GM23338 (cell line): Measurements from ENCODE around the gene RAB4A. TPM values are rescaled to one million over a fixed set of nuclear protein-coding genes. Genes with fewer than 3 reads are reported as not detected.

ENCODE experiments used
- ATAC-seq: fragments of 200-7000 bp; cut with Tn5 transposase; 3 replicates; pipeline ENCODE4 v1.9.1; 2020
- DNase-seq: peaks from one replicate; pipeline ENCODE4 v3.0.0-alpha.2; 2015; ENCODE audit warnings: low spot score
- H2AFZ ChIP-seq: fragments of 200-600 bp; sonication (generic); 2 replicates; pipeline ENCODE4 v1.8.0; 2016; ENCODE audit warnings: antibody characterized with exemption, mild to moderate bottlenecking, moderate library complexity
- H3F3A ChIP-seq: fragments of 200-600 bp; sonication (generic); replicated peaks from 2 replicates; pipeline ENCODE4 v1.8.0; 2017; ENCODE audit warnings: antibody characterized with exemption, mixed run types, low read depth
- H3K27ac ChIP-seq: fragments of 200-600 bp; sonication (generic); 2 replicates; pipeline ENCODE4 v1.6.1; 2016; ENCODE audit warnings: low read depth
- H3K27me3 ChIP-seq: fragments of 200-600 bp; sonication (generic); 2 replicates; pipeline ENCODE4 v1.8.0; 2016; ENCODE audit warnings: mild to moderate bottlenecking, mixed run types, moderate library complexity; ENCODE audit not compliant: insufficient read depth
- H3K36me3 ChIP-seq: fragments of 200-600 bp; sonication (generic); 2 replicates; pipeline ENCODE4 v1.8.0; 2016; ENCODE audit warnings: mild to moderate bottlenecking; ENCODE audit not compliant: insufficient read depth
- H3K4me1 ChIP-seq: fragments of 200-600 bp; sonication (generic); 2 replicates; pipeline ENCODE4 v1.8.0; 2016; ENCODE audit warnings: mild to moderate bottlenecking, moderate library complexity; ENCODE audit not compliant: insufficient read depth
- H3K4me2 ChIP-seq: fragments of 200-600 bp; sonication (generic); 2 replicates; pipeline ENCODE4 v1.7.1; 2017; ENCODE audit warnings: mixed run types
- H3K4me3 ChIP-seq: fragments of 200-600 bp; sonication (generic); 2 replicates; pipeline ENCODE4 v1.6.1; 2016; ENCODE audit warnings: mixed run types
- H3K79me2 ChIP-seq: fragments of 200-600 bp; sonication (generic); replicated peaks from 2 replicates; pipeline ENCODE4 v1.8.0; 2017; ENCODE audit warnings: mild to moderate bottlenecking; ENCODE audit not compliant: insufficient read depth
- H3K9me2 ChIP-seq: fragments of 200-600 bp; sonication (generic); 2 replicates; pipeline ENCODE4 v1.8.0; 2017; ENCODE audit not compliant: insufficient read depth
- H4K20me1 ChIP-seq: fragments of 200-600 bp; sonication (generic); replicated peaks from 2 replicates; pipeline ENCODE4 v1.8.0; 2017; ENCODE audit warnings: mild to moderate bottlenecking; ENCODE audit not compliant: insufficient read depth
- H3K27ac Mint-ChIP-seq: 2 replicates; pipeline ENCODE4 v1.8.0; 2020; ENCODE audit warnings: inconsistent platforms, mild to moderate bottlenecking, moderate library complexity, mixed read lengths
- H3K27me3 Mint-ChIP-seq: 3 replicates; pipeline ENCODE4 v1.8.0; 2022; ENCODE audit warnings: low read depth, mild to moderate bottlenecking, moderate library complexity, mixed read lengths, inconsistent platforms; ENCODE audit not compliant: insufficient read depth, poor library complexity
- H3K36me3 Mint-ChIP-seq: 3 replicates; pipeline ENCODE4 v1.8.0; 2021; ENCODE audit warnings: low read depth, mild to moderate bottlenecking, inconsistent platforms, moderate library complexity, mixed read lengths
- H3K4me1 Mint-ChIP-seq: 3 replicates; pipeline ENCODE4 v1.8.0; 2020; ENCODE audit warnings: mild to moderate bottlenecking, inconsistent platforms, mixed read lengths
- H3K4me3 Mint-ChIP-seq: 3 replicates; pipeline ENCODE4 v1.8.0; 2021; ENCODE audit warnings: moderate library complexity, mild to moderate bottlenecking, inconsistent platforms, mixed read lengths
- H3K9me3 Mint-ChIP-seq: 3 replicates; pipeline ENCODE4 v1.8.0; 2020; ENCODE audit warnings: moderate library complexity, mild to moderate bottlenecking, inconsistent platforms, mixed read lengths
- CREB1 ChIP-seq: fragments of 250-450 bp; sonication (Bioruptor Pico); IDR thresholded peaks from 2 replicates; pipeline ENCODE4 v1.5.0; 2020; ENCODE audit warnings: low read depth, mild to moderate bottlenecking, moderate library complexity
- EZH2 ChIP-seq: fragments of 200-600 bp; sonication (generic); IDR thresholded peaks from one replicate; pipeline ENCODE4 v1.8.0; 2017; ENCODE audit warnings: antibody characterized with exemption, mild to moderate bottlenecking, low read depth; ENCODE audit not compliant: unreplicated experiment
- EZH2phosphoT487 ChIP-seq: fragments of 200-600 bp; sonication (generic); IDR thresholded peaks from one replicate; pipeline ENCODE4 v1.8.1; 2018; ENCODE audit warnings: antibody characterized with exemption; ENCODE audit not compliant: unreplicated experiment
- JUNB ChIP-seq: IDR thresholded peaks from one replicate; pipeline ENCODE4 v1.6.1; 2016; ENCODE audit warnings: antibody characterized with exemption; ENCODE audit not compliant: unreplicated experiment
- NANOG ChIP-seq: IDR thresholded peaks from 2 replicates; pipeline ENCODE4 v1.6.1; 2016; ENCODE audit warnings: antibody characterized with exemption, borderline replicate concordance
- POLR2AphosphoS5 ChIP-seq: IDR thresholded peaks from 2 replicates; pipeline ENCODE4 v1.6.1; 2016; ENCODE audit warnings: antibody characterized with exemption, low read depth
- STAT1 ChIP-seq: IDR thresholded peaks from one replicate; pipeline ENCODE4 v1.6.1; 2016; ENCODE audit warnings: antibody characterized with exemption; ENCODE audit not compliant: unreplicated experiment
- ZNF114 ChIP-seq: fragments of 250-450 bp; sonication (Bioruptor Pico); IDR thresholded peaks from 2 replicates; pipeline ENCODE4 v1.5.0; 2020; ENCODE audit warnings: mild to moderate bottlenecking, moderate library complexity
- ZNF331 ChIP-seq: fragments of 250-450 bp; sonication (Bioruptor Pico); IDR thresholded peaks from 2 replicates; pipeline ENCODE4 v1.5.0; 2020; ENCODE audit warnings: low read depth, mild to moderate bottlenecking, moderate library complexity
- polyA plus RNA-seq: library from polyadenylated mRNA; unstranded; fragments of >200 nt; fragmentation: Nextera tagmentation; extraction: Ambion mirVana; gene quantifications from 2 replicates; pipeline ENCODE4 v1.2.1, GENCODE V29; 2016
- total RNA-seq: library from RNA; depleted of rRNA; stranded (reverse); fragments of >200 nt; shearing (Covaris generic); gene quantifications from 2 replicates; pipeline ENCODE4 v1.2.3, GENCODE V29; 2014
- TF ChIP-seq, protein P1 (sequence below), 2 experiments: fragments of 200-600 bp in 1 of 2; sonication (generic) in 1 of 2; conservative IDR thresholded peaks; 2 replicates each; pipeline versions ENCODE4 v1.5.1 to v1.6.1; 2016 to 2017; ENCODE audit warnings: antibody characterized with exemption in 2 of 2, low read depth in 2 of 2, mild to moderate bottlenecking in 2 of 2, moderate library complexity in 1 of 2
- TF ChIP-seq, protein P2 (sequence below): fragments of 250-450 bp; sonication (Bioruptor Pico); IDR thresholded peaks from 2 replicates; pipeline ENCODE4 v1.5.0; 2020; ENCODE audit warnings: mild to moderate bottlenecking, moderate library complexity
- TF ChIP-seq, protein P3 (sequence below): IDR thresholded peaks from 2 replicates; pipeline ENCODE4 v1.6.1; 2016; ENCODE audit warnings: antibody characterized with exemption
- TF ChIP-seq, protein P4 (sequence below): IDR thresholded peaks from one replicate; pipeline ENCODE4 v1.6.1; 2018; ENCODE audit warnings: antibody characterized with exemption; ENCODE audit not compliant: unreplicated experiment

The RAB4A gene
- total and polyA plus RNA-seq, 2 experiments from 2014 or later = 37.5 to 50.8 TPM

DNA sequence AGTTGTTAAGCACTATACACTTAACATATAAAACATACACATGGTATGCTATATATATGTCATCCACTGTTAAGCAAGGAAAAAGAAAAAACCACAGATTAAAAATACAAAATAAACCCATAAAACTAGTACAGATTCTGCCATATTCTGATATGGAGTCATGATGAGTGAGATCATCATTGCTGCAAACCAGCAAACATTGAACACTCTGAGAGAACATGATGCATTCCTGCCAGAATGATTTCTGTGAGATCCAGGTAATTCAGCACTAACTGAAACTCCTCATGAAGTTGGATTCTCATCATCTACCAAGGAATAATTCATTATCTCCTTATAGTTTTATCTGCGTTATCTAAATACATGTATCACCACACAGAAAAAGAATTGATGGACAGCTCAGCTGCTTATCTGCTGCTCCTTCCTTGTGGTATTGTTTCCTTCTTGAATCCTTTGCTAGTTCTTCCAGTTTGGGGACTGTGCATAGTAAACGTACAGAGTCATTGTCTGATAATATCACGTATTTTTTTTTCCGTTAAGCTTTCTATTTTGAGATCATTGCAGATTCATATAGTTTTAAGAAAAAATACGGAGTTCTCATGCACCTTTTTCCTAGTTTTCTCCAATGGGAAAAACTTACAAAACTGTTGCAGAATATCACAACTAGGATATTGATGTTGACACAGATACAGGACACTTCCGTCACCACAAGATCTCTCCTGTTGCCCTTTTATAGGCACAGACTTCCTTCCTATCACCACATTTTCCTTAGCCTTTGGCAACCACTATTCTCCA lies 9.3 kb downstream of the RAB4A start:
- no peak overlapping the region for H3K27ac ChIP-seq
- H3K4me3 Mint-ChIP-seq = no peak overlapping the region
- no peak overlapping the region for H3K27ac Mint-ChIP-seq
- H3K4me1 Mint-ChIP-seq = peaks cover 13% of the 10 kb centered on the region
- no peaks in the 10 kb centered on the region for H3K9me3 Mint-ChIP-seq
- H3K4me3 ChIP-seq = no peak overlapping the region
- H3K4me2 ChIP-seq = no peak overlapping the region
- no peaks in the 10 kb centered on the region for H3K27me3 Mint-ChIP-seq
- no peak for TF ChIP-seq STAT1
- no peak for TF ChIP-seq CREB1
- no peak for TF ChIP-seq POLR2AphosphoS5
- no peak for TF ChIP-seq EZH2
- no peak for TF ChIP-seq ZNF331 (CRISPR knock-in tag)
- TF ChIP-seq EZH2phosphoT487 = no peak
- TF ChIP-seq, protein P1, sequence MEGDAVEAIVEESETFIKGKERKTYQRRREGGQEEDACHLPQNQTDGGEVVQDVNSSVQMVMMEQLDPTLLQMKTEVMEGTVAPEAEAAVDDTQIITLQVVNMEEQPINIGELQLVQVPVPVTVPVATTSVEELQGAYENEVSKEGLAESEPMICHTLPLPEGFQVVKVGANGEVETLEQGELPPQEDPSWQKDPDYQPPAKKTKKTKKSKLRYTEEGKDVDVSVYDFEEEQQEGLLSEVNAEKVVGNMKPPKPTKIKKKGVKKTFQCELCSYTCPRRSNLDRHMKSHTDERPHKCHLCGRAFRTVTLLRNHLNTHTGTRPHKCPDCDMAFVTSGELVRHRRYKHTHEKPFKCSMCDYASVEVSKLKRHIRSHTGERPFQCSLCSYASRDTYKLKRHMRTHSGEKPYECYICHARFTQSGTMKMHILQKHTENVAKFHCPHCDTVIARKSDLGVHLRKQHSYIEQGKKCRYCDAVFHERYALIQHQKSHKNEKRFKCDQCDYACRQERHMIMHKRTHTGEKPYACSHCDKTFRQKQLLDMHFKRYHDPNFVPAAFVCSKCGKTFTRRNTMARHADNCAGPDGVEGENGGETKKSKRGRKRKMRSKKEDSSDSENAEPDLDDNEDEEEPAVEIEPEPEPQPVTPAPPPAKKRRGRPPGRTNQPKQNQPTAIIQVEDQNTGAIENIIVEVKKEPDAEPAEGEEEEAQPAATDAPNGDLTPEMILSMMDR (conservative IDR thresholded peaks at IDR 0.05; ENCODE audit: low read depth in 2 of 2) = no peak
- TF ChIP-seq JUNB = no peak
- TF ChIP-seq, protein P2, sequence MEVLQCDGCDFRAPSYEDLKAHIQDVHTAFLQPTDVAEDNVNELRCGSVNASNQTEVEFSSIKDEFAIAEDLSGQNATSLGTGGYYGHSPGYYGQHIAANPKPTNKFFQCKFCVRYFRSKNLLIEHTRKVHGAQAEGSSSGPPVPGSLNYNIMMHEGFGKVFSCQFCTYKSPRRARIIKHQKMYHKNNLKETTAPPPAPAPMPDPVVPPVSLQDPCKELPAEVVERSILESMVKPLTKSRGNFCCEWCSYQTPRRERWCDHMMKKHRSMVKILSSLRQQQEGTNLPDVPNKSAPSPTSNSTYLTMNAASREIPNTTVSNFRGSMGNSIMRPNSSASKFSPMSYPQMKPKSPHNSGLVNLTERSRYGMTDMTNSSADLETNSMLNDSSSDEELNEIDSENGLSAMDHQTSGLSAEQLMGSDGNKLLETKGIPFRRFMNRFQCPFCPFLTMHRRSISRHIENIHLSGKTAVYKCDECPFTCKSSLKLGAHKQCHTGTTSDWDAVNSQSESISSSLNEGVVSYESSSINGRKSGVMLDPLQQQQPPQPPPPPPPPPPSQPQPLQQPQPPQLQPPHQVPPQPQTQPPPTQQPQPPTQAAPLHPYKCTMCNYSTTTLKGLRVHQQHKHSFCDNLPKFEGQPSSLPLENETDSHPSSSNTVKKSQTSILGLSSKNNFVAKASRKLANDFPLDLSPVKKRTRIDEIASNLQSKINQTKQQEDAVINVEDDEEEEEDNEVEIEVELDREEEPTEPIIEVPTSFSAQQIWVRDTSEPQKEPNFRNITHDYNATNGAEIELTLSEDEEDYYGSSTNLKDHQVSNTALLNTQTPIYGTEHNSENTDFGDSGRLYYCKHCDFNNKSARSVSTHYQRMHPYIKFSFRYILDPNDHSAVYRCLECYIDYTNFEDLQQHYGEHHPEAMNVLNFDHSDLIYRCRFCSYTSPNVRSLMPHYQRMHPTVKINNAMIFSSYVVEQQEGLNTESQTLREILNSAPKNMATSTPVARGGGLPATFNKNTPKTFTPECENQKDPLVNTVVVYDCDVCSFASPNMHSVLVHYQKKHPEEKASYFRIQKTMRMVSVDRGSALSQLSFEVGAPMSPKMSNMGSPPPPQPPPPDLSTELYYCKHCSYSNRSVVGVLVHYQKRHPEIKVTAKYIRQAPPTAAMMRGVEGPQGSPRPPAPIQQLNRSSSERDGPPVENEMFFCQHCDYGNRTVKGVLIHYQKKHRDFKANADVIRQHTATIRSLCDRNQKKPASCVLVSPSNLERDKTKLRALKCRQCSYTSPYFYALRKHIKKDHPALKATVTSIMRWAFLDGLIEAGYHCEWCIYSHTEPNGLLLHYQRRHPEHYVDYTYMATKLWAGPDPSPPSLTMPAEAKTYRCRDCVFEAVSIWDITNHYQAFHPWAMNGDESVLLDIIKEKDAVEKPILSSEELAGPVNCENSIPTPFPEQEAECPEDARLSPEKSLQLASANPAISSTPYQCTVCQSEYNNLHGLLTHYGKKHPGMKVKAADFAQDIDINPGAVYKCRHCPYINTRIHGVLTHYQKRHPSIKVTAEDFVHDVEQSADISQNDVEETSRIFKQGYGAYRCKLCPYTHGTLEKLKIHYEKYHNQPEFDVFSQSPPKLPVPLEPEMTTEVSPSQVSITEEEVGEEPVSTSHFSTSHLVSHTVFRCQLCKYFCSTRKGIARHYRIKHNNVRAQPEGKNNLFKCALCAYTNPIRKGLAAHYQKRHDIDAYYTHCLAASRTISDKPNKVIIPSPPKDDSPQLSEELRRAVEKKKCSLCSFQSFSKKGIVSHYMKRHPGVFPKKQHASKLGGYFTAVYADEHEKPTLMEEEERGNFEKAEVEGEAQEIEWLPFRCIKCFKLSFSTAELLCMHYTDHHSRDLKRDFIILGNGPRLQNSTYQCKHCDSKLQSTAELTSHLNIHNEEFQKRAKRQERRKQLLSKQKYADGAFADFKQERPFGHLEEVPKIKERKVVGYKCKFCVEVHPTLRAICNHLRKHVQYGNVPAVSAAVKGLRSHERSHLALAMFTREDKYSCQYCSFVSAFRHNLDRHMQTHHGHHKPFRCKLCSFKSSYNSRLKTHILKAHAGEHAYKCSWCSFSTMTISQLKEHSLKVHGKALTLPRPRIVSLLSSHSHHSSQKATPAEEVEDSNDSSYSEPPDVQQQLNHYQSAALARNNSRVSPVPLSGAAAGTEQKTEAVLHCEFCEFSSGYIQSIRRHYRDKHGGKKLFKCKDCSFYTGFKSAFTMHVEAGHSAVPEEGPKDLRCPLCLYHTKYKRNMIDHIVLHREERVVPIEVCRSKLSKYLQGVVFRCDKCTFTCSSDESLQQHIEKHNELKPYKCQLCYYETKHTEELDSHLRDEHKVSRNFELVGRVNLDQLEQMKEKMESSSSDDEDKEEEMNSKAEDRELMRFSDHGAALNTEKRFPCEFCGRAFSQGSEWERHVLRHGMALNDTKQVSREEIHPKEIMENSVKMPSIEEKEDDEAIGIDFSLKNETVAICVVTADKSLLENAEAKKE (CRISPR knock-in tag) = no peak
- no peak for TF ChIP-seq ZNF114 (CRISPR knock-in tag)
- TF ChIP-seq NANOG = no peak
- TF ChIP-seq, protein P3, sequence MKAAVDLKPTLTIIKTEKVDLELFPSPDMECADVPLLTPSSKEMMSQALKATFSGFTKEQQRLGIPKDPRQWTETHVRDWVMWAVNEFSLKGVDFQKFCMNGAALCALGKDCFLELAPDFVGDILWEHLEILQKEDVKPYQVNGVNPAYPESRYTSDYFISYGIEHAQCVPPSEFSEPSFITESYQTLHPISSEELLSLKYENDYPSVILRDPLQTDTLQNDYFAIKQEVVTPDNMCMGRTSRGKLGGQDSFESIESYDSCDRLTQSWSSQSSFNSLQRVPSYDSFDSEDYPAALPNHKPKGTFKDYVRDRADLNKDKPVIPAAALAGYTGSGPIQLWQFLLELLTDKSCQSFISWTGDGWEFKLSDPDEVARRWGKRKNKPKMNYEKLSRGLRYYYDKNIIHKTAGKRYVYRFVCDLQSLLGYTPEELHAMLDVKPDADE = no peak
- TF ChIP-seq, protein P4, sequence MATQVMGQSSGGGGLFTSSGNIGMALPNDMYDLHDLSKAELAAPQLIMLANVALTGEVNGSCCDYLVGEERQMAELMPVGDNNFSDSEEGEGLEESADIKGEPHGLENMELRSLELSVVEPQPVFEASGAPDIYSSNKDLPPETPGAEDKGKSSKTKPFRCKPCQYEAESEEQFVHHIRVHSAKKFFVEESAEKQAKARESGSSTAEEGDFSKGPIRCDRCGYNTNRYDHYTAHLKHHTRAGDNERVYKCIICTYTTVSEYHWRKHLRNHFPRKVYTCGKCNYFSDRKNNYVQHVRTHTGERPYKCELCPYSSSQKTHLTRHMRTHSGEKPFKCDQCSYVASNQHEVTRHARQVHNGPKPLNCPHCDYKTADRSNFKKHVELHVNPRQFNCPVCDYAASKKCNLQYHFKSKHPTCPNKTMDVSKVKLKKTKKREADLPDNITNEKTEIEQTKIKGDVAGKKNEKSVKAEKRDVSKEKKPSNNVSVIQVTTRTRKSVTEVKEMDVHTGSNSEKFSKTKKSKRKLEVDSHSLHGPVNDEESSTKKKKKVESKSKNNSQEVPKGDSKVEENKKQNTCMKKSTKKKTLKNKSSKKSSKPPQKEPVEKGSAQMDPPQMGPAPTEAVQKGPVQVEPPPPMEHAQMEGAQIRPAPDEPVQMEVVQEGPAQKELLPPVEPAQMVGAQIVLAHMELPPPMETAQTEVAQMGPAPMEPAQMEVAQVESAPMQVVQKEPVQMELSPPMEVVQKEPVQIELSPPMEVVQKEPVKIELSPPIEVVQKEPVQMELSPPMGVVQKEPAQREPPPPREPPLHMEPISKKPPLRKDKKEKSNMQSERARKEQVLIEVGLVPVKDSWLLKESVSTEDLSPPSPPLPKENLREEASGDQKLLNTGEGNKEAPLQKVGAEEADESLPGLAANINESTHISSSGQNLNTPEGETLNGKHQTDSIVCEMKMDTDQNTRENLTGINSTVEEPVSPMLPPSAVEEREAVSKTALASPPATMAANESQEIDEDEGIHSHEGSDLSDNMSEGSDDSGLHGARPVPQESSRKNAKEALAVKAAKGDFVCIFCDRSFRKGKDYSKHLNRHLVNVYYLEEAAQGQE = no peak
- H3F3A ChIP-seq = no peaks in the 10 kb centered on the region
- H3K4me1 ChIP-seq = peaks cover 4% of the 10 kb centered on the region
- no peaks in the 10 kb centered on the region for H3K9me2 ChIP-seq
- H3K27me3 ChIP-seq = no peaks in the 10 kb centered on the region
- no peak for ATAC-seq
- no peak for DNase-seq
- no peaks in the 10 kb centered on the region for H3K36me3 Mint-ChIP-seq
- H3K36me3 ChIP-seq = no peaks in the 10 kb centered on the region
- H2AFZ ChIP-seq = no peak overlapping the region
- H3K79me2 ChIP-seq = peaks cover 100% of the 10 kb centered on the region
- H4K20me1 ChIP-seq = peaks cover 30% of the 10 kb centered on the region
